Neural cell (in vitro differentiated cells): Measurements from ENCODE around the gene MOB3B.

ENCODE experiments used
- CTCF ChIP-seq: fragments of 450-650 bp; IDR thresholded peaks from 2 replicates; pipeline ENCODE4 v1.5.1; 2014; ENCODE audit warnings: antibody characterized with exemption, mild to moderate bottlenecking, moderate library complexity; ENCODE audit not compliant: poor library complexity, severe bottlenecking
- EZH2 ChIP-seq: fragments of 200-600, 300-800 bp; shearing (Covaris generic), sonication (generic); IDR thresholded peaks from 2 replicates; pipeline ENCODE4 v1.6.1; 2014; ENCODE audit warnings: antibody characterized with exemption, low read length, borderline replicate concordance, mild to moderate bottlenecking; ENCODE audit not compliant: insufficient read depth, poor library complexity, severe bottlenecking
- MXI1 ChIP-seq: fragments of 450-650 bp; conservative IDR thresholded peaks from 2 replicates; pipeline ENCODE4 v1.6.1; 2014; ENCODE audit warnings: antibody characterized with exemption, mild to moderate bottlenecking; ENCODE audit not compliant: poor library complexity, severe bottlenecking
- POLR2AphosphoS5 ChIP-seq: IDR thresholded peaks from 2 replicates; pipeline ENCODE4 v1.6.1; 2012
- RAD21 ChIP-seq: fragments of 450-650 bp; conservative IDR thresholded peaks from 2 replicates; pipeline ENCODE4 v1.6.1; 2014; ENCODE audit warnings: antibody characterized with exemption, mild to moderate bottlenecking, moderate library complexity
- REST ChIP-seq: IDR thresholded peaks from 2 replicates; pipeline ENCODE4 v1.6.1; 2012; ENCODE audit warnings: borderline replicate concordance
- SMC3 ChIP-seq: fragments of 450-650 bp; conservative IDR thresholded peaks from 2 replicates; pipeline ENCODE4 v1.6.1; 2014; ENCODE audit warnings: antibody characterized with exemption, mild to moderate bottlenecking, moderate library complexity; ENCODE audit not compliant: poor library complexity
- TAF1 ChIP-seq: IDR thresholded peaks from 2 replicates; pipeline ENCODE4 v1.6.1; 2012; ENCODE audit warnings: low read depth

GRCh38 chr9:27496135-27496504 is 33.5 kb downstream of the MOB3B start:
- TF ChIP-seq CTCF = no peak
- no peak for TF ChIP-seq EZH2
- no peak for TF ChIP-seq POLR2AphosphoS5
- no peak for TF ChIP-seq MXI1
- TF ChIP-seq SMC3 = no peak
- no peak for TF ChIP-seq REST
- TF ChIP-seq TAF1 = no peak
- no peak for TF ChIP-seq RAD21
